ENCODE data around the gene DRICH1.
"Not testable (repeated sequence)": the region's sequence is repeated elsewhere in the genome, so short reads cannot be mapped to it uniquely, and the experiment has no call there.

Gene DRICH1

GRCh38 chr22:23646526-23646925 lies 14.4 kb upstream of the DRICH1 start:
- not testable (repeated sequence) for DNase-seq

GRCh38 chr22:23640206-23640605 lies 8.1 kb upstream of the DRICH1 start:
- not testable (repeated sequence) for DNase-seq

GRCh38 chr22:23639661-23640060 lies 7.5 kb upstream of the DRICH1 start:
- no peak for DNase-seq

- no peak for DNase-seq
These were observed 6.5 kb upstream of the DRICH1 start for GRCh38 chr22:23638611-23639010.

GRCh38 chr22:23635291-23635690 lies 3.2 kb upstream of the DRICH1 start:
- not testable (repeated sequence) for DNase-seq

- DNase-seq: not testable (repeated sequence)
These were observed 3.9 kb downstream of the DRICH1 start for GRCh38 chr22:23628056-23628743.

- DNase-seq: not testable (repeated sequence)
These were observed 4.6 kb downstream of the DRICH1 start for GRCh38 chr22:23627401-23628055.

GRCh38 chr22:23626286-23626975 lies 5.7 kb downstream of the DRICH1 start:
- DNase-seq: no peak

- DNase-seq: no peak
These were observed 9.5 kb downstream of the DRICH1 start for GRCh38 chr22:23622634-23623033.

GRCh38 chr22:23621916-23622315 lies 10.2 kb downstream of the DRICH1 start:
- not testable (repeated sequence) for DNase-seq

GRCh38 chr22:23621082-23621780 lies 10.9 kb downstream of the DRICH1 start:
- no peak for DNase-seq

- DNase-seq: no peak
These were observed 18.7 kb downstream of the DRICH1 start for GRCh38 chr22:23613193-23613972.

GRCh38 chr22:23609983-23610781 lies 21.9 kb downstream of the DRICH1 start:
- no peak for DNase-seq

- no peak for DNase-seq
These were observed 23.5 kb downstream of the DRICH1 start for GRCh38 chr22:23608583-23608982.

- no peak for DNase-seq
These were observed 25.7 kb downstream of the DRICH1 start for GRCh38 chr22:23606204-23607131.

- no peak for DNase-seq
These were observed 27.0 kb downstream of the DRICH1 start for GRCh38 chr22:23604939-23605712.

- no peak for DNase-seq
These were observed 28.9 kb downstream of the DRICH1 start for GRCh38 chr22:23603266-23603665.

- DNase-seq: no peak
These were observed 33.2 kb downstream of the DRICH1 start for GRCh38 chr22:23598805-23599518.
